ENCODE measurements around the gene FSTL4.

FSTL4 gene

GRCh38 chr5:133149345-133149744, 463.0 kb downstream of the FSTL4 start (continued):
- TF ChIP-seq POU6F1 (CRISPR knock-in tag; IDR thresholded peaks at IDR 0.05; ENCODE audit: borderline replicate concordance, low read depth) (no peak), TOX (CRISPR knock-in tag; IDR thresholded peaks at IDR 0.05; ENCODE audit: borderline replicate concordance) (no peak)

- no peak for ATAC-seq
These were observed 464.4 kb downstream of the FSTL4 start for GRCh38 chr5:133147815-133148567.

More at GRCh38 chr5:133147815-133148567, 464.4 kb downstream of the FSTL4 start:
- no peak for TF ChIP-seq BACH2 (CRISPR knock-in tag; IDR thresholded peaks at IDR 0.05; ENCODE audit: borderline replicate concordance)
- TF ChIP-seq ESRRG (CRISPR knock-in tag; IDR thresholded peaks at IDR 0.05) = no peak
- TF ChIP-seq TCF4 (CRISPR knock-in tag; IDR thresholded peaks at IDR 0.05; ENCODE audit: borderline replicate concordance) = no peak
- no peak for TF ChIP-seq CREB5 (CRISPR knock-in tag; IDR thresholded peaks at IDR 0.05; ENCODE audit: low read depth)
- no peak for TF ChIP-seq POU6F1 (CRISPR knock-in tag; IDR thresholded peaks at IDR 0.05; ENCODE audit: borderline replicate concordance, low read depth)
- TF ChIP-seq ISL1 (CRISPR knock-in tag; IDR thresholded peaks at IDR 0.05) = no peak
- TF ChIP-seq ZFP30 (CRISPR knock-in tag; IDR thresholded peaks at IDR 0.05) = no peak
- no peak for TF ChIP-seq CSRNP3 (CRISPR knock-in tag; IDR thresholded peaks at IDR 0.05)
- TF ChIP-seq PATZ1 (CRISPR knock-in tag; IDR thresholded peaks at IDR 0.05; ENCODE audit: borderline replicate concordance) = no peak
- TF ChIP-seq CSDC2 (CRISPR knock-in tag; IDR thresholded peaks at IDR 0.05) = no peak
- no peak for TF ChIP-seq ZFP3 (CRISPR knock-in tag; IDR thresholded peaks at IDR 0.05)
- no peak for TF ChIP-seq RARB (CRISPR knock-in tag; IDR thresholded peaks at IDR 0.05)
- no peak for TF ChIP-seq ZNF565 (CRISPR knock-in tag; conservative IDR thresholded peaks at IDR 0.05; ENCODE audit: low read depth)
- TF ChIP-seq ZNF70 (CRISPR knock-in tag; IDR thresholded peaks at IDR 0.05) = no peak
- TF ChIP-seq PPARA (CRISPR knock-in tag; IDR thresholded peaks at IDR 0.05; ENCODE audit: borderline replicate concordance) = no peak
- no peak for TF ChIP-seq ZC3H10 (CRISPR knock-in tag; IDR thresholded peaks at IDR 0.05)
- no peak for TF ChIP-seq OSR1 (CRISPR knock-in tag; IDR thresholded peaks at IDR 0.05)
- no peak for TF ChIP-seq TSHZ2 (CRISPR knock-in tag; IDR thresholded peaks at IDR 0.05)
